Measurements from ENCODE around the gene GGA2. TPM values are rescaled to one million over a fixed set of nuclear protein-coding genes. Genes with fewer than 3 reads are reported as not detected.

Gene GGA2
- total RNA-seq, 1 experiment from 2014 or later: 92.7 TPM

GRCh38 chr16:23453338-23454052 lies 56.8 kb downstream of the GGA2 start:
- Histone ChIP-seq H3K27me3 (replicated peaks; ENCODE audit: control insufficient read depth, insufficient read depth, low read length) (no peaks in the 10 kb centered on the region), H3K36me3 (ENCODE audit: control insufficient read depth, insufficient read depth, low read length) (no peaks in the 10 kb centered on the region), H3K4me1 (no peaks in the 10 kb centered on the region), H3K9me3 (no peaks in the 10 kb centered on the region), H3K4me3 (ENCODE audit: low read depth, low read length) (peak overlapping the region; percentile 77)
- BruUV-seq (replicated peaks): no TSS peak
- no peaks in the 10 kb centered on the region for H3K27me3 Mint-ChIP-seq (ENCODE audit: insufficient read depth, unreplicated experiment)
- POLR2A ChIA-PET: interaction anchor here (0.6 kb wide), 1 partner anchor 8 kb away, joined by 6 read pairs; no protein-coding TSS in a partner anchor
- CTCF ChIA-PET: interaction anchor here (0.7 kb wide), 1 partner anchor 19 kb away, joined by 5 read pairs; no protein-coding TSS in a partner anchor
- intact Hi-C loops (cut with micrococcal nuclease; ENCODE audit: unreplicated experiment): no loop called here
- peaks cover 14% of the 10 kb centered on the region for H3K36me3 Mint-ChIP-seq (ENCODE audit: insufficient read depth, unreplicated experiment)
- DNase-seq: no peak
- peaks cover 4% of the 10 kb centered on the region for H3K4me1 Mint-ChIP-seq (ENCODE audit: low read depth, unreplicated experiment)
- peak overlapping the region; percentile 91 for H3K4me3 Mint-ChIP-seq (ENCODE audit: unreplicated experiment)
- TF ChIP-seq CTCF (IDR thresholded peaks at IDR 0.05; ENCODE audit: insufficient read depth in 1 of 2, low read depth in 1 of 2, low read length in 1 of 2, severe bottlenecking in 1 of 2, unreplicated experiment in 1 of 2): no peak
- H3K9me3 Mint-ChIP-seq (ENCODE audit: unreplicated experiment): no peaks in the 10 kb centered on the region
- H3K27ac Mint-ChIP-seq (ENCODE audit: unreplicated experiment): peak overlapping the region; percentile 98

GRCh38 chr16:23452572-23453337 lies 57.5 kb downstream of the GGA2 start, which contains the start of gene COG7:
TSS of gene COG7 (minus strand) at chr16:23453189. CDS start at chr16:23452994, 195 bp downstream.
- POLR2A ChIA-PET: interaction anchor here (0.6 kb wide), 2 partner anchors 9 to 51 kb away, joined by 6 to 8 read pairs; no protein-coding TSS in a partner anchor
- H3K4me3 Mint-ChIP-seq (ENCODE audit: unreplicated experiment): peak within 1 kb of the TSS; percentile 91
- CTCF ChIA-PET: interaction anchor here (0.7 kb wide), 1 partner anchor 18 kb away, joined by 5 read pairs; no protein-coding TSS in a partner anchor
- H3K9me3 ChIP-seq: no peaks in the 10 kb centered on the region
- no peaks in the 10 kb centered on the region for H3K9me3 Mint-ChIP-seq (ENCODE audit: unreplicated experiment)
- peak; percentile 86 to 89 for DNase-seq
- TSS peak; percentile 57 for BruUV-seq (replicated peaks)
- H3K4me3 ChIP-seq (ENCODE audit: low read depth, low read length): peak within 1 kb of the TSS; percentile 77
- no peaks in the 10 kb centered on the region for H3K27me3 ChIP-seq (replicated peaks; ENCODE audit: control insufficient read depth, insufficient read depth, low read length)
- peaks cover 7% of the 10 kb centered on the region for H3K4me1 Mint-ChIP-seq (ENCODE audit: low read depth, unreplicated experiment)
- H3K27me3 Mint-ChIP-seq (ENCODE audit: insufficient read depth, unreplicated experiment): no peaks in the 10 kb centered on the region
- intact Hi-C loops (cut with micrococcal nuclease; ENCODE audit: unreplicated experiment): no loop called here
- no peaks in the 10 kb centered on the region for H3K4me1 ChIP-seq
- H3K36me3 ChIP-seq (ENCODE audit: control insufficient read depth, insufficient read depth, low read length): no peaks in the 10 kb centered on the region
- TF ChIP-seq CTCF (IDR thresholded peaks at IDR 0.05; ENCODE audit: insufficient read depth in 1 of 2, low read depth in 1 of 2, low read length in 1 of 2, severe bottlenecking in 1 of 2, unreplicated experiment in 1 of 2): no peak
- peak within 1 kb of the TSS; percentile 98 for H3K27ac Mint-ChIP-seq (ENCODE audit: unreplicated experiment)
- peaks cover 14% of the 10 kb centered on the region for H3K36me3 Mint-ChIP-seq (ENCODE audit: insufficient read depth, unreplicated experiment)

DNA sequence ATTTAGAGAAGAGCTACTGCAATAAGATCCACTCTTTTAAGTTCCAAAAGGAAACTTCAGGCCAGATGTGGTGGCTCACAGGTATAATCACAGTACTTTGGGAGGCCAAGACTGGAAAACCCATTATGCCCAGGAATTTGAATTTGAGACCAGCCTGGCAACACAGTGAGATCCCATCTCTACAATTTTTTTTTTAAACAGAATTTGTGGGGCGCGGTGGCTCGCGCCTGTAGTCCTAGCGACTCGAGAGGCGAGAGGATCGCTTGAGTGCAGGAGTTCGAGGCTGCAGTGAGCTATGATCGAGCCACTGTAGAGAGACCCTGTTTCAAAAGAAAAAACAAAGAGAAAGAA lies 58.1 kb downstream of the GGA2 start:
- CTCF ChIA-PET: no interaction called here
- Mint-ChIP-seq H3K4me1 (ENCODE audit: low read depth, unreplicated experiment) (peaks cover 7% of the 10 kb centered on the region), H3K27ac (ENCODE audit: unreplicated experiment) (peak overlapping the region; percentile 98), H3K36me3 (ENCODE audit: insufficient read depth, unreplicated experiment) (peaks cover 14% of the 10 kb centered on the region), H3K4me3 (ENCODE audit: unreplicated experiment) (peak overlapping the region; percentile 91), H3K27me3 (ENCODE audit: insufficient read depth, unreplicated experiment) (no peaks in the 10 kb centered on the region), H3K9me3 (ENCODE audit: unreplicated experiment) (no peaks in the 10 kb centered on the region)
- no peak for TF ChIP-seq CTCF (IDR thresholded peaks at IDR 0.05; ENCODE audit: insufficient read depth in 1 of 2, low read depth in 1 of 2, low read length in 1 of 2, severe bottlenecking in 1 of 2, unreplicated experiment in 1 of 2)
- intact Hi-C loops (cut with micrococcal nuclease; ENCODE audit: unreplicated experiment): no loop called here
- no peaks in the 10 kb centered on the region for H3K27me3 ChIP-seq (replicated peaks; ENCODE audit: control insufficient read depth, insufficient read depth, low read length)
- no peak for DNase-seq
- no peaks in the 10 kb centered on the region for H3K9me3 ChIP-seq
- H3K4me3 ChIP-seq (ENCODE audit: low read depth, low read length): peak overlapping the region; percentile 77
- H3K4me1 ChIP-seq: no peaks in the 10 kb centered on the region
- no peaks in the 10 kb centered on the region for H3K36me3 ChIP-seq (ENCODE audit: control insufficient read depth, insufficient read depth, low read length)
- TSS peak; percentile 56 for BruUV-seq (replicated peaks)
- POLR2A ChIA-PET: interaction anchor here (0.6 kb wide), 1 partner anchor 52 kb away, joined by 8 read pairs; no protein-coding TSS in a partner anchor
